WTC11 (cell line): ENCODE results near the gene KRT76. TPM values are rescaled to one million over a fixed set of nuclear protein-coding genes. Genes with fewer than 3 reads are reported as not detected.
"Not testable (repeated sequence)": the region's sequence is repeated elsewhere in the genome, so short reads cannot be mapped to it uniquely, and the experiment has no call there.

Experiments
- ATAC-seq: fragments of 200-7000 bp; cut with Tn5 transposase; 2 replicates; pipeline ENCODE4 v1.10.0; 2021; ENCODE audit warnings: mild to moderate bottlenecking, moderate library complexity
- CTCF ChIA-PET: fragments of 300-600 bp; sonication (Branson Sonifier 250); formaldehyde crosslinking; loops from one replicate; lab custom pipeline; 2021; ENCODE audit warnings: antibody characterized with exemption; lab: Charles Lee
- POLR2A ChIA-PET: fragments of 350-600 bp; sonication (Branson Sonifier 250); formaldehyde crosslinking; loops from one replicate; lab custom pipeline; 2021; ENCODE audit warnings: antibody characterized with exemption; lab: Charles Lee
- DNase-seq: peaks from one replicate; pipeline ENCODE4 v3.0.0; 2021; ENCODE audit warnings: low spot score
- H3K27ac Mint-ChIP-seq: 2 replicates; pipeline ENCODE4 v1.8.0; 2021; ENCODE audit warnings: mixed read lengths
- H3K27me3 Mint-ChIP-seq: 2 replicates; pipeline ENCODE4 v1.8.0; 2021; ENCODE audit warnings: low read depth, mild to moderate bottlenecking, moderate library complexity, mixed read lengths
- H3K36me3 Mint-ChIP-seq: 2 replicates; pipeline ENCODE4 v1.8.0; 2021; ENCODE audit warnings: mixed read lengths
- H3K4me1 Mint-ChIP-seq: 2 replicates; pipeline ENCODE4 v1.8.0; 2022; ENCODE audit warnings: mixed read lengths
- H3K4me3 Mint-ChIP-seq: 2 replicates; pipeline ENCODE4 v1.8.0; 2021; ENCODE audit warnings: mild to moderate bottlenecking, moderate library complexity, mixed read lengths
- H3K9me3 Mint-ChIP-seq: 2 replicates; pipeline ENCODE4 v1.8.0; 2021; ENCODE audit warnings: mixed read lengths
- CBFB ChIP-seq: sonication (generic); formaldehyde crosslinking; IDR thresholded peaks from 2 replicates; pipeline ENCODE4 v1.8.1; 2022; ENCODE audit warnings: mild to moderate bottlenecking, low read depth, missing genetic modification reagents
- E2F5 ChIP-seq: sonication (generic); formaldehyde crosslinking; IDR thresholded peaks from 2 replicates; pipeline ENCODE4 v1.8.1; 2022; ENCODE audit warnings: mild to moderate bottlenecking, moderate library complexity, missing genetic modification reagents
- ELF4 ChIP-seq: sonication (generic); formaldehyde crosslinking; IDR thresholded peaks from 2 replicates; pipeline ENCODE4 v1.8.1; 2022; ENCODE audit warnings: low read depth, mild to moderate bottlenecking, moderate library complexity, missing genetic modification reagents
- ESRRA ChIP-seq: sonication (generic); formaldehyde crosslinking; IDR thresholded peaks from 2 replicates; pipeline ENCODE4 v1.8.1; 2022; ENCODE audit warnings: mild to moderate bottlenecking, missing genetic modification reagents, borderline replicate concordance
- FOXK1 ChIP-seq: sonication (generic); formaldehyde crosslinking; IDR thresholded peaks from 2 replicates; pipeline ENCODE4 v1.8.0; 2022; ENCODE audit warnings: mild to moderate bottlenecking, moderate library complexity, missing genetic modification reagents
- GRHL2 ChIP-seq: fragments of 250-450 bp; sonication (Bioruptor Pico); IDR thresholded peaks from 2 replicates; pipeline ENCODE4 v1.8.0; 2022; ENCODE audit warnings: mild to moderate bottlenecking, moderate library complexity; ENCODE audit not compliant: insufficient replicate concordance, severe bottlenecking
- KAT7 ChIP-seq: sonication (generic); formaldehyde crosslinking; IDR thresholded peaks from 2 replicates; pipeline ENCODE4 v1.8.1; 2023; ENCODE audit warnings: missing genetic modification reagents, mild to moderate bottlenecking, borderline replicate concordance
- MAX ChIP-seq: sonication (generic); formaldehyde crosslinking; IDR thresholded peaks from 2 replicates; pipeline ENCODE4 v1.8.0; 2022; ENCODE audit warnings: mild to moderate bottlenecking, missing genetic modification reagents
- MYBL2 ChIP-seq: sonication (generic); formaldehyde crosslinking; IDR thresholded peaks from 2 replicates; pipeline ENCODE4 v1.8.1; 2023; ENCODE audit warnings: mild to moderate bottlenecking, moderate library complexity, missing genetic modification reagents
- SP1 ChIP-seq: sonication (generic); formaldehyde crosslinking; conservative IDR thresholded peaks from 2 replicates; pipeline ENCODE4 v1.8.1; 2022; ENCODE audit warnings: missing genetic modification reagents
- ZBTB21 ChIP-seq: sonication (generic); formaldehyde crosslinking; IDR thresholded peaks from 2 replicates; pipeline ENCODE4 v1.8.1; 2023; ENCODE audit warnings: mild to moderate bottlenecking, missing genetic modification reagents, borderline replicate concordance
- ZNF232 ChIP-seq: sonication (generic); formaldehyde crosslinking; IDR thresholded peaks from 2 replicates; pipeline ENCODE4 v1.8.0; 2022; ENCODE audit warnings: mild to moderate bottlenecking, missing genetic modification reagents
- ZNF512 ChIP-seq: sonication (generic); formaldehyde crosslinking; IDR thresholded peaks from 2 replicates; pipeline ENCODE4 v1.8.1; 2022; ENCODE audit warnings: missing genetic modification reagents, borderline replicate concordance
- total RNA-seq: library from RNA; stranded (reverse); gene quantifications from 3 replicates; pipeline ENCODE4 v1.2.3, GENCODE V29; 2021
- TF ChIP-seq, protein P1 (sequence below): fragments of 250-450 bp; sonication (Bioruptor Pico); IDR thresholded peaks from 2 replicates; pipeline ENCODE4 v1.9.0; 2021; ENCODE audit warnings: mild to moderate bottlenecking
- TF ChIP-seq, protein P2 (sequence below): sonication (generic); formaldehyde crosslinking; IDR thresholded peaks from 2 replicates; pipeline ENCODE4 v1.8.0; 2022; ENCODE audit warnings: missing genetic modification reagents
- TF ChIP-seq, protein P3 (sequence below): sonication (generic); formaldehyde crosslinking; IDR thresholded peaks from 2 replicates; pipeline ENCODE4 v1.8.0; 2023; ENCODE audit warnings: missing genetic modification reagents, mild to moderate bottlenecking, borderline replicate concordance

The KRT76 gene
- total RNA-seq, 1 experiment from 2014 or later, result not detected

GRCh38 chr12:52761802-52762201 lies 15.3 kb downstream of the KRT76 start:
- H3K27ac Mint-ChIP-seq, result no peak overlapping the region
- no peaks in the 10 kb centered on the region; the same call in none of the 2 replicates for H3K9me3 Mint-ChIP-seq
- peaks cover 18% of the 10 kb centered on the region for H3K27me3 Mint-ChIP-seq
- no peak overlapping the region for H3K4me3 Mint-ChIP-seq
- CTCF ChIA-PET, result no interaction called here
- ATAC-seq (no peak), DNase-seq (no peak)
- no peak for TF ChIP-seq FOXK1 (CRISPR knock-in tag)
- TF ChIP-seq ZBTB21 (CRISPR knock-in tag), result no peak
- TF ChIP-seq, protein P1, sequence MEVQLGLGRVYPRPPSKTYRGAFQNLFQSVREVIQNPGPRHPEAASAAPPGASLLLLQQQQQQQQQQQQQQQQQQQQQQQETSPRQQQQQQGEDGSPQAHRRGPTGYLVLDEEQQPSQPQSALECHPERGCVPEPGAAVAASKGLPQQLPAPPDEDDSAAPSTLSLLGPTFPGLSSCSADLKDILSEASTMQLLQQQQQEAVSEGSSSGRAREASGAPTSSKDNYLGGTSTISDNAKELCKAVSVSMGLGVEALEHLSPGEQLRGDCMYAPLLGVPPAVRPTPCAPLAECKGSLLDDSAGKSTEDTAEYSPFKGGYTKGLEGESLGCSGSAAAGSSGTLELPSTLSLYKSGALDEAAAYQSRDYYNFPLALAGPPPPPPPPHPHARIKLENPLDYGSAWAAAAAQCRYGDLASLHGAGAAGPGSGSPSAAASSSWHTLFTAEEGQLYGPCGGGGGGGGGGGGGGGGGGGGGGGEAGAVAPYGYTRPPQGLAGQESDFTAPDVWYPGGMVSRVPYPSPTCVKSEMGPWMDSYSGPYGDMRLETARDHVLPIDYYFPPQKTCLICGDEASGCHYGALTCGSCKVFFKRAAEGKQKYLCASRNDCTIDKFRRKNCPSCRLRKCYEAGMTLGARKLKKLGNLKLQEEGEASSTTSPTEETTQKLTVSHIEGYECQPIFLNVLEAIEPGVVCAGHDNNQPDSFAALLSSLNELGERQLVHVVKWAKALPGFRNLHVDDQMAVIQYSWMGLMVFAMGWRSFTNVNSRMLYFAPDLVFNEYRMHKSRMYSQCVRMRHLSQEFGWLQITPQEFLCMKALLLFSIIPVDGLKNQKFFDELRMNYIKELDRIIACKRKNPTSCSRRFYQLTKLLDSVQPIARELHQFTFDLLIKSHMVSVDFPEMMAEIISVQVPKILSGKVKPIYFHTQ (CRISPR knock-in tag), result no peak
- TF ChIP-seq, protein P2, sequence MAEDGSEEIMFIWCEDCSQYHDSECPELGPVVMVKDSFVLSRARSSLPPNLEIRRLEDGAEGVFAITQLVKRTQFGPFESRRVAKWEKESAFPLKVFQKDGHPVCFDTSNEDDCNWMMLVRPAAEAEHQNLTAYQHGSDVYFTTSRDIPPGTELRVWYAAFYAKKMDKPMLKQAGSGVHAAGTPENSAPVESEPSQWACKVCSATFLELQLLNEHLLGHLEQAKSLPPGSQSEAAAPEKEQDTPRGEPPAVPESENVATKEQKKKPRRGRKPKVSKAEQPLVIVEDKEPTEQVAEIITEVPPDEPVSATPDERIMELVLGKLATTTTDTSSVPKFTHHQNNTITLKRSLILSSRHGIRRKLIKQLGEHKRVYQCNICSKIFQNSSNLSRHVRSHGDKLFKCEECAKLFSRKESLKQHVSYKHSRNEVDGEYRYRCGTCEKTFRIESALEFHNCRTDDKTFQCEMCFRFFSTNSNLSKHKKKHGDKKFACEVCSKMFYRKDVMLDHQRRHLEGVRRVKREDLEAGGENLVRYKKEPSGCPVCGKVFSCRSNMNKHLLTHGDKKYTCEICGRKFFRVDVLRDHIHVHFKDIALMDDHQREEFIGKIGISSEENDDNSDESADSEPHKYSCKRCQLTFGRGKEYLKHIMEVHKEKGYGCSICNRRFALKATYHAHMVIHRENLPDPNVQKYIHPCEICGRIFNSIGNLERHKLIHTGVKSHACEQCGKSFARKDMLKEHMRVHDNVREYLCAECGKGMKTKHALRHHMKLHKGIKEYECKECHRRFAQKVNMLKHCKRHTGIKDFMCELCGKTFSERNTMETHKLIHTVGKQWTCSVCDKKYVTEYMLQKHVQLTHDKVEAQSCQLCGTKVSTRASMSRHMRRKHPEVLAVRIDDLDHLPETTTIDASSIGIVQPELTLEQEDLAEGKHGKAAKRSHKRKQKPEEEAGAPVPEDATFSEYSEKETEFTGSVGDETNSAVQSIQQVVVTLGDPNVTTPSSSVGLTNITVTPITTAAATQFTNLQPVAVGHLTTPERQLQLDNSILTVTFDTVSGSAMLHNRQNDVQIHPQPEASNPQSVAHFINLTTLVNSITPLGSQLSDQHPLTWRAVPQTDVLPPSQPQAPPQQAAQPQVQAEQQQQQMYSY, result no peak
- TF ChIP-seq MYBL2, result no peak
- TF ChIP-seq ESRRA, result no peak
- no peak for TF ChIP-seq MAX
- TF ChIP-seq ZNF512 (CRISPR knock-in tag), result no peak
- H3K36me3 Mint-ChIP-seq, result peaks cover 18% of the 10 kb centered on the region
- no peaks in the 10 kb centered on the region for H3K4me1 Mint-ChIP-seq
- POLR2A ChIA-PET, result no interaction called here

- H3K36me3 Mint-ChIP-seq, result peaks cover 18% of the 10 kb centered on the region
- CTCF ChIA-PET, ATAC-seq, POLR2A ChIA-PET, H3K27ac Mint-ChIP-seq, DNase-seq, H3K4me3 Mint-ChIP-seq, H3K4me1 Mint-ChIP-seq, H3K9me3 Mint-ChIP-seq: not testable (repeated sequence)
- H3K27me3 Mint-ChIP-seq, result peaks cover 18% of the 10 kb centered on the region
These were observed 15.9 kb downstream of the KRT76 start for GRCh38 chr12:52761218-52761617.

- ChIA-PET CTCF (interaction anchor here (1.5 kb wide), 1 partner anchor 8 kb away, joined by 4 read pairs; no protein-coding TSS in a partner anchor), POLR2A (no interaction called here)
- H3K4me1 Mint-ChIP-seq, result no peaks in the 10 kb centered on the region
- DNase-seq (no peak), ATAC-seq (no peak)
- no peak overlapping the region for H3K4me3 Mint-ChIP-seq
- peaks cover 18% of the 10 kb centered on the region for H3K27me3 Mint-ChIP-seq
- H3K9me3 Mint-ChIP-seq, result no peaks in the 10 kb centered on the region; the same call in none of the 2 replicates
- peaks cover 18% of the 10 kb centered on the region for H3K36me3 Mint-ChIP-seq
- no peak overlapping the region for H3K27ac Mint-ChIP-seq
- TF ChIP-seq KAT7 (CRISPR knock-in tag) (no peak), CBFB (CRISPR knock-in tag) (no peak), SP1 (CRISPR knock-in tag) (no peak), FOXK1 (CRISPR knock-in tag) (no peak), GRHL2 (no peak), ZNF232 (CRISPR knock-in tag) (no peak), ELF4 (CRISPR knock-in tag) (no peak), E2F5 (CRISPR knock-in tag) (no peak)
- TF ChIP-seq, protein P3, sequence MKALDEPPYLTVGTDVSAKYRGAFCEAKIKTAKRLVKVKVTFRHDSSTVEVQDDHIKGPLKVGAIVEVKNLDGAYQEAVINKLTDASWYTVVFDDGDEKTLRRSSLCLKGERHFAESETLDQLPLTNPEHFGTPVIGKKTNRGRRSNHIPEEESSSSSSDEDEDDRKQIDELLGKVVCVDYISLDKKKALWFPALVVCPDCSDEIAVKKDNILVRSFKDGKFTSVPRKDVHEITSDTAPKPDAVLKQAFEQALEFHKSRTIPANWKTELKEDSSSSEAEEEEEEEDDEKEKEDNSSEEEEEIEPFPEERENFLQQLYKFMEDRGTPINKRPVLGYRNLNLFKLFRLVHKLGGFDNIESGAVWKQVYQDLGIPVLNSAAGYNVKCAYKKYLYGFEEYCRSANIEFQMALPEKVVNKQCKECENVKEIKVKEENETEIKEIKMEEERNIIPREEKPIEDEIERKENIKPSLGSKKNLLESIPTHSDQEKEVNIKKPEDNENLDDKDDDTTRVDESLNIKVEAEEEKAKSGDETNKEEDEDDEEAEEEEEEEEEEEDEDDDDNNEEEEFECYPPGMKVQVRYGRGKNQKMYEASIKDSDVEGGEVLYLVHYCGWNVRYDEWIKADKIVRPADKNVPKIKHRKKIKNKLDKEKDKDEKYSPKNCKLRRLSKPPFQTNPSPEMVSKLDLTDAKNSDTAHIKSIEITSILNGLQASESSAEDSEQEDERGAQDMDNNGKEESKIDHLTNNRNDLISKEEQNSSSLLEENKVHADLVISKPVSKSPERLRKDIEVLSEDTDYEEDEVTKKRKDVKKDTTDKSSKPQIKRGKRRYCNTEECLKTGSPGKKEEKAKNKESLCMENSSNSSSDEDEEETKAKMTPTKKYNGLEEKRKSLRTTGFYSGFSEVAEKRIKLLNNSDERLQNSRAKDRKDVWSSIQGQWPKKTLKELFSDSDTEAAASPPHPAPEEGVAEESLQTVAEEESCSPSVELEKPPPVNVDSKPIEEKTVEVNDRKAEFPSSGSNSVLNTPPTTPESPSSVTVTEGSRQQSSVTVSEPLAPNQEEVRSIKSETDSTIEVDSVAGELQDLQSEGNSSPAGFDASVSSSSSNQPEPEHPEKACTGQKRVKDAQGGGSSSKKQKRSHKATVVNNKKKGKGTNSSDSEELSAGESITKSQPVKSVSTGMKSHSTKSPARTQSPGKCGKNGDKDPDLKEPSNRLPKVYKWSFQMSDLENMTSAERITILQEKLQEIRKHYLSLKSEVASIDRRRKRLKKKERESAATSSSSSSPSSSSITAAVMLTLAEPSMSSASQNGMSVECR (CRISPR knock-in tag), result no peak
These were observed 16.5 kb downstream of the KRT76 start for GRCh38 chr12:52760623-52761022.
